Measurements from ENCODE around the gene TP73.

Gene TP73

GRCh38 chr1:3772027-3772714 lies 119.9 kb downstream of the TP73 start:
- DNase-seq, result peak; percentile 84

GRCh38 chr1:3772715-3773571 lies 120.6 kb downstream of the TP73 start, which contains the start of gene SMIM1:
Gene SMIM1, plus strand, starts transcription at chr1:3772749. Its CDS starts 2,625 bp downstream, at chr1:3775374.
- DNase-seq, result no peak

- no peak for DNase-seq
These were observed 121.4 kb downstream of the TP73 start for GRCh38 chr1:3773572-3774275.

GRCh38 chr1:3774276-3774945 lies 122.1 kb downstream of the TP73 start:
- no peak for DNase-seq

- no peak for DNase-seq
These were observed 122.7 kb downstream of the TP73 start for GRCh38 chr1:3774946-3775489.

GRCh38 chr1:3775490-3776230 lies 123.3 kb downstream of the TP73 start:
- DNase-seq, result peak; percentile 29

GRCh38 chr1:3776231-3776961 lies 124.1 kb downstream of the TP73 start:
- DNase-seq, result no peak

- DNase-seq, result no peak
These were observed 124.8 kb downstream of the TP73 start for GRCh38 chr1:3777078-3777547.

GRCh38 chr1:3777647-3778589 lies 125.6 kb downstream of the TP73 start:
- DNase-seq, result no peak

- DNase-seq, result no peak
These were observed 126.4 kb downstream of the TP73 start for GRCh38 chr1:3778590-3779264.

GRCh38 chr1:3779265-3779911 lies 127.1 kb downstream of the TP73 start:
- no peak for DNase-seq

GRCh38 chr1:3779912-3780416 lies 127.6 kb downstream of the TP73 start:
- DNase-seq, result no peak

- DNase-seq, result no peak
These were observed 128.6 kb downstream of the TP73 start for GRCh38 chr1:3780901-3781300.

GRCh38 chr1:3783651-3784474 lies 131.5 kb downstream of the TP73 start:
- no peak for DNase-seq

GRCh38 chr1:3785045-3785444 lies 132.7 kb downstream of the TP73 start:
- no peak for DNase-seq

GRCh38 chr1:3785456-3786157 lies 133.3 kb downstream of the TP73 start:
- DNase-seq, result no peak

All from T-helper 9 cell (primary cell).